ENCODE results near the gene WDR7.

Gene WDR7

DNA sequence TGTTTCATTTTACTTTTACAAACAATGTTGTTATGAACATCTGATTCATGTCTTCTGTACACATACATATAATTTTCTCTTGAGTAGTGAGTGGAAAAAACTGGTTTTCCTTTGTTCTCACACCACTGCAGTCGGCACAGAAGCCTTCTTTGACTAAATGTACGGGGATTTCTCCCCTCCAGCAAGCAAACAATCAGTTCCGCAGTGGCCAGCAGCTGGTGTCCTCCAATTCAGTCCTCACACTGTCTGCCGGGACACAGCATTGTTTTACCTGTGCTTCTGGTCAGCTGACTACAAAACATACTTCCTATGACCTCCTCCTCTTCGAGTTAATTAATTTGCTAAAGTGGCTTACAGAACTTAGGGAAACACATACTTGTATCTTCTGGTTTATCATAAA, 202.8 kb downstream of the WDR7 start:
- H3K4me3 ChIP-seq (ENCODE audit: low read depth, low read length) = no peak overlapping the region
- no peak for DNase-seq (ENCODE audit: low read depth)

DNA sequence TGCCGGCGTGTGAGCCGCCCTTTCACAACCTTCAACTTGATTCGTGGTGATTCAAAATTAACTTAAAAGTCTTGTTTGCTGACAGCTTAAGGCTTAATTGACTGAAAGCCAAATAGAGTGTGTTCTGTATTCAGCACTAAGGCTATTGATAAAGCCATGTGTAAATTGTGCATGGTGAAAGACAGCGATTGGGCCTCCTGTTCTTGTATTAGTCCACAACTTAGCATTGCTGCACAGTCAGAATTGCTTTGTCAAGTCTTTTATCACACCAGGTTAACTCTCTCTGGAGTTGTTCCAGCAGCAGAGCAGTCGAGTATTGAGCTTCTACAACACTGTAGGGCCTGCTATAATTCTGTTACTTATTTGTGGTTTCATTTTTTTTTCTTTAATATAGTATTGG, 210.1 kb downstream of the WDR7 start:
- no peak overlapping the region for H3K4me3 ChIP-seq (ENCODE audit: low read depth, low read length)
- no peak for DNase-seq (ENCODE audit: low read depth)

DNA sequence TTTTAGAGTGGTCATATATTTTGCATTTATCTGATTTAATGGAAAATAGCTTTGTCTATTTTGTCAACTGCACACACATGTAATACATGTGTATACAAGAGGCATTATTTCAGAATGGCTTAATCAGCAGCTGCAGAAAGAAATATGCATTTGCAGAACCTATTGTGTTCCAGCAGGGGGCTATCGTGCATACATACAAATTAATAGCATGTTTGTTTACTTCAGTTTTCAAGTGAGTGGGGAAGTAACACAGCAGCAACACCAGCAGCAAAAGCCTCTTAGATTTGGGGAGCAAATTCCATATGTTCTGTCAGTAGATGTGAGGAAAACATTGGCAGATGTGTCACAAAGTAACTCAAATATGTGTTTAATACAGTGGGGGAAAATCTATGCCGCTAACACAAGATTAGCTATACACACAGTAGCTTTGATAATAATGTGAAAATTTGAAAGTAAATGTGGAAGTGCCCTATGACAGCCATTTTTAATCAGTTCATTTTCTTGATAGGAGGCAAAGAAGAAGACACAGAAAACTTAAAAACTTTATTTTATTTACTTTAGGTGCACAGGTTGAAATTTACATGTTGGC, 218.1 kb downstream of the WDR7 start:
- no peak overlapping the region for H3K4me3 ChIP-seq (ENCODE audit: low read depth, low read length)
- peak; percentile 25 for DNase-seq (ENCODE audit: low read depth)

DNA sequence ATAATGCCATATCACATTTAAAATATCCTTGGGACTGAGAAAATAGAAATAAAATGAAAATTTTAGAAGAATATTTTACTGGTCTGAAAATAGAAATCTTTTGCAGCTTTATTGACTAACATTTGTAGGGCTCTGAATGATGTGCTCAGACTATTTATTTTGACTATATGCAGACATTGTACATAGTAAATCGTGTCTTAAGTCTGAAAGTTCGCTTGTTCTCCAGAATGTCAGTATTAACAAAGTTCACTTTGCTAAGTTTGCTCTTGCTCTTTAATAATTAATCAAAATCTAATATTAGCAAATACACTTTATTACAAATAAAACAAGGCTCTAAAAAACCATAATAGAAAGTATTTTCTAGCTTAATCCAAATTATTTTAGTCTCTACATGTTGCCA, 219.8 kb downstream of the WDR7 start:
- DNase-seq (ENCODE audit: low read depth) = no peak
- no peak overlapping the region for H3K4me3 ChIP-seq (ENCODE audit: low read depth, low read length)

DNA sequence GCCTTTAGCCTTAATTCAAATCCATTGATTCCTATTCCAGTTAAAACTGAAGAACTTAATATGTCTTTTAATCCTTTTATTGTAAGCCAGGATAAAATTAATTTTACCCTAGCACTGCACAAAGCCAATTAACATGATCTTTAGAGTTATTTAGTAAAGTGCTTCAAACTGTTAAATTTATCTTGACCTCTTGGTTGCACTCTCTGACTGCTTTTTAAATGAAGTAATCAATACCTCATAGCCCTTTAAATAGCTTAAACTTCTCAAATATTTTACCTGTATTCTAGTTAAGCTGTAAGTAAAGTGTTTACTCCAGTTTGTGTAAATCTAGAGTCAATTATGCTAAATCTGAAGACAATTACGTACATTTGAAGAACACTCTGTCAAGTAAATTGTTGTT, 221.0 kb downstream of the WDR7 start:
- DNase-seq (ENCODE audit: low read depth) = no peak
- no peak overlapping the region for H3K4me3 ChIP-seq (ENCODE audit: low read depth, low read length)

DNA sequence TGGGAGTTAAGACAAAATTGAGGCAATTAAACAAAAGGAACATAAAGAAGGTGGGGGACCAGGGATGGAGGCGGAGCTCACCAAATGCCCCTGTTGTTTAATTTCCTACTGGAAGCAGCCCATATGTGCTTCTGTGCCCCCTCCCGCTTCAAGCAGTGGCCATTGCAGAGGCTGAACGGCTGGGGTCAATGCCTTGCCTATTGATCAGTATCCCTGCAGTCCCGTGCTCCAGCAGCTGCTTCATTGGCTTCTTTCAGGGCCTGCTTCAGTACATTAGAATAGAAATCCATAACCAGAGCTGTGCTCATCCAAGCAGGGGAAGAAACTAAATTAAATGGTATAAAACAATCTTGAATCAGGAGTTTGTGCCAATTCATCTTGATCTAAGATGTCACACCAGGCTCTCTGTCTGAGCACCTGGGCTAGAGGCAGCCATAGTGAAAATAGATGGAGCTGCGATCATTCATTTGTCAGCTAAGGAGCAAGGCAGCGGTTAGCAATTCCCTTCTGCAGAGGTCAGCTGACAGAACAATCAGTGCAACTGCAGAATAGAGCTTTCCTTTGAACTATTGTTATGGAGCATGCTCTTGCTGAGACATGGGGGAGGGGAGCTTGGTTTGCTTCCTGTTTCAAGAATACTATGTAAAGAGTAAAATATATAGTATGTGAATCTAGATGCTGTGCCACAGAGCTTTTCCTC, 222.4 kb downstream of the WDR7 start:
- no peak overlapping the region for H3K4me3 ChIP-seq (ENCODE audit: low read depth, low read length)
- peak; percentile 8 for DNase-seq (ENCODE audit: low read depth)

DNA sequence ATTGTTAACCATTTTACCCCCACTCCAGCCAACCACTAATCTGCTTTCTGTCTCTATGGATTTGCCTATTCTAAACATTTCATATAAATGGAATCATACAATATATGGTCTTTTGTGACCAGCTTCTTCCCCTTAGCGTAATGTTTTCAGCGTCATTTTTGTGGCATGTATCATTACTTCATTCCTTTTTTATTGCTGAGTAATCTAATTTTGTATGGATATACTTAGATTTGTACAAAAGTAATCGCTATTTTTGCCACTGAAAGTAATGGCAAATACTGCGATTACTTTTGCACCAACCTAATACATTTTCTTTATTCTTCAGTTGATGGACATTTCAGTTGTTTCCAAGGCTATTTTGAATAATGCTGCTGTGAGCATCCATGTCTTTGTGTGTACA, 227.6 kb downstream of the WDR7 start:
- no peak overlapping the region for H3K4me3 ChIP-seq (ENCODE audit: low read depth, low read length)
- DNase-seq (ENCODE audit: low read depth) = no peak

DNA sequence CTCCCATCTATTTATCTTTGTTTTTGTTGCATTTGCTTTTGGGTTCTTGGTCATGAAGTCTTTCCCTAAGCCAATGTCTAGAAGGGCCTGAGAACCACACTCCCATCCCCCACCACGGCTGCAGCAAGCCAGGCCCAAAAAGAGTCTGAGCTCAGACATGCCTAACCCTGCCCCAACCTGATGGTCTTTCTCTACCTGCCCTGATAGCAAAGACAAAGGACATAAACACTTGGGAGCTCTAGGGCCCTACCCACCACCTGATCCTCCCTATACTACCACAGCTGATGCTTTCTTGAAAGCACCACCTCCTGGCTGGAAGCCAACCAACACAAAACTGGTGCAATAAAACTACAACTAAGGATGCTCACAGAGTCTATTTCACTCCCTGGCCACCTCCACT, 233.4 kb downstream of the WDR7 start:
- no peak for DNase-seq (ENCODE audit: low read depth)
- H3K4me3 ChIP-seq (ENCODE audit: low read depth, low read length) = no peak overlapping the region

DNA sequence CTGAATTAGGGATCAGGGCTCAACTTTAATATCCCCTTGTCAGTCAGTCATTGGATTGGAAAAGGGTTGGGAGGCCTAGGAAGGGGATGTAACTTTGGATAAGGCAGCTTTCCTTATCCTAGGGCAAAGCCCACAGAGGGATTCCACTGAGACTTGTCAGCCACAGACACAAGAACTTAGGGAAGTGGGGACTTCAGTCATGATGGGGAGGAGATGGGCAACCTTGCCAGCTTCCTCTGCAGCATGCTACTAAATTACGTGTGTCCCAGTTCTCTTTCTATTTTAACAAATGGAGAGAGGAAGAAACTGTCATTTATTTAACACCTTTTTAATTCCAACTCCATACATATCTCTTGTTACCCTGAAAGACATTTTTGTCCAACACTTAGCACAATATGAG, 237.8 kb downstream of the WDR7 start:
- no peak overlapping the region for H3K4me3 ChIP-seq (ENCODE audit: low read depth, low read length)
- no peak for DNase-seq (ENCODE audit: low read depth)

DNA sequence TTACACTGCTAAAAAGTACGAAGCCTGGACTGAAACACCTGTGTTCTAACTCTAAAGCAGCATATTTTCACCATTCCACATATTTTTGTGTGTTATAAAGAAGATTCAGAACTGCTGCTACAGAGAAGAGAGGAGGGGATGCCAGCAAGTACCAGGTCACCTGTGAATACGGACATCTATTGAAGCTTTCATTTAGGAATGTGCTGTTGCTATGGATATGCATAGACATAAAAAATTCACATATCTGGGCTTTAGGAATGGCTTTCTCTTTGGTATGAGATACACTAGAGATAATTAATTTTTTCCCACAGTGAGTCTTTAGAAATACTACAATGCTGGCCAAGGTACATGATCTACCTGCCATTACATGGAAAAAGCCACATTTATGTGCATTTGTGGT, 238.5 kb downstream of the WDR7 start:
- DNase-seq (ENCODE audit: low read depth) = no peak
- H3K4me3 ChIP-seq (ENCODE audit: low read depth, low read length) = no peak overlapping the region

DNA sequence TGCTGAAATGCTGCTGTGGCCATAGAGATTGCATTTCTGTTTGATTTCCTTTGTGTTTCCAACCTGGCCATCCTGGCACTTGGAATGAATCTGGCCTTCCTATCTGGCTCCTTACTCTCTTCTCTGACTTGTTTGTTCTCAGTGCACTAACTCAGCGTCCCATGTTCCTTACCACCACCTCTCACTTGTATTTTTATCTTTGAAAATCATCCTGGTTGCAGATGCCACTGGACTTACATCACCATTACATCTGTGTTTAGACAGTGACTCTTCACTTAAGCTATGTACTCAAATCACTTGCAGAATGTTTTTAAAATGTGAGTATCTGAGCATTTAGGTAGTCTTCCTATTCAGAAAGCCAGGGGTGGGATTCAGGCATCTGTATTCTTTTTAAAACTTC, 239.5 kb downstream of the WDR7 start:
- H3K4me3 ChIP-seq (ENCODE audit: low read depth, low read length) = no peak overlapping the region
- DNase-seq (ENCODE audit: low read depth) = peak; percentile 83

DNA sequence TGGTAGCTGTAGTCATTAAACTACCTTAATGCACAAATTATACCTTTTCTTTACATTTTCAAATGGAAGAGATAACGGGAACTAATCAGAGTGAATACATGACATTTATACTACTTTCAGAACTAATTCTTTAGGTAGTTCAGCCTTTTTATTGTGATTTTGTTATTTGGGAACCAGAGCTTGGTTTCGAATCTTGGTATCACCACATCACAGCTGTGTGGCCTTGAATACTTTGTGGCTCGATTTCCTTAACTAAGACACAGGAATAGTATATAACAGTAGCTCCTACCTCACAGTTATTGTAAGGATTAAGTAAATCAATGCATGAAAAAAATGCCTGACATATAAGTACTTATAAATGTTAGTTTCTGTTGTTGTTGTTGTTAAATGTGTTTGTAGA, 240.0 kb downstream of the WDR7 start:
- no peak for DNase-seq (ENCODE audit: low read depth)

DNA sequence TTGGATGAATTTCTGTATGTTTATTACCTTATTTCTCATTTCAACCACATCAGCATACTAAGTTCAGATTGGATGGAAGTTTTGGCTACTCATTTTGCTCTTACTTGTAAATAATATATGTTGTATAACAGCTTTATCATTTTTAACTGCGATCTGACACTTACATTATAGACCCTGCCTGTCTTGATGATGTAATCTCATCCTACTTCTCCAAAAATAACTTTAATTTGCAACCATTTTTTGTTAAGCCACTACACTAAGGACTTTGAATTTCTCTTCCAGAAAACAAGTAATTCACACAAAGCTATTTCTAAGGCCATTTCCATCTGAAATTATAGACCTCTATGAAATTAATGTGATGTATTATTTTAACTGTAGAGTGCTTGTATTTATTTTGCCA, 240.7 kb downstream of the WDR7 start:
- no peak overlapping the region for H3K4me3 ChIP-seq (ENCODE audit: low read depth, low read length)
- no peak for DNase-seq (ENCODE audit: low read depth)

More for the DNA sequence above, 240.0 kb downstream of the WDR7 start:
- no peak overlapping the region for H3K4me3 ChIP-seq (ENCODE audit: low read depth, low read length)

DNA sequence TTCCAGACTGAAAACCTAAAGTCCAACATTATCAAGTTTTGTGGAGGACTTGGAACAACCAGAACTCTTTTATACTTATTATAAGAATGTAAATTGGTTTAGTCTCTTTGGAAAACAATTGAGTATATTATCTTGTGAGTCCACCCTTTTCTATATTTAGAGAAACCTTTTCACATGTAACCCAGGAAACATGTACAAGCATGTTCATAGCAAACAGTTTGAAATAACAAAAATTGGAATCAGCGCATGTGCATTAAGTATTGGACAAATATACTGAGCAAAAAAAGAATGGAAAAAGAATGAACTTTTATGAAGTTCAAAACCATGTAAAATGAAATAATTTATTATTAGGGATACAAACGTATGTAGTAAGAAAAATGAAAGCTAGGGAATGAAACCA, 246.0 kb downstream of the WDR7 start:
- no peak overlapping the region for H3K4me3 ChIP-seq (ENCODE audit: low read depth, low read length)
- no peak for DNase-seq (ENCODE audit: low read depth)

DNA sequence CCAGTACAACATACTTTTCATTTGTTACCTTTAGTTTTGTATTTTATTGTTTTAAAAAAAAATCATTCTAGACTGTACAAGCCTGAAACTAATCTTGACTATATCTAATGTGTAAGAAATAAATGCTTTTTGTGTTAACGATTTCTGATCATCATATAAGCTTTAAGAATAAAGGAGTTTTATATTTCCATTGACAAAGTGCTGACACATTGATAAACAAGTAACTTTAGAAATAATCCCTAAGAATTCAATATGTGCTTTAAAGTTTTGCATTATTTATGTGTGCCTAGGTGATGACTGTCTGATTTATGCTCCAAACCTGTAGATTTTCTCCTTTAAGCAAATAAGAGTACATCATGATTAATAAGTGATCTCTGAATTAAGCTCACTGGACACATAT, 248.5 kb downstream of the WDR7 start:
- H3K4me3 ChIP-seq (ENCODE audit: low read depth, low read length) = no peak overlapping the region
- DNase-seq (ENCODE audit: low read depth) = no peak

DNA sequence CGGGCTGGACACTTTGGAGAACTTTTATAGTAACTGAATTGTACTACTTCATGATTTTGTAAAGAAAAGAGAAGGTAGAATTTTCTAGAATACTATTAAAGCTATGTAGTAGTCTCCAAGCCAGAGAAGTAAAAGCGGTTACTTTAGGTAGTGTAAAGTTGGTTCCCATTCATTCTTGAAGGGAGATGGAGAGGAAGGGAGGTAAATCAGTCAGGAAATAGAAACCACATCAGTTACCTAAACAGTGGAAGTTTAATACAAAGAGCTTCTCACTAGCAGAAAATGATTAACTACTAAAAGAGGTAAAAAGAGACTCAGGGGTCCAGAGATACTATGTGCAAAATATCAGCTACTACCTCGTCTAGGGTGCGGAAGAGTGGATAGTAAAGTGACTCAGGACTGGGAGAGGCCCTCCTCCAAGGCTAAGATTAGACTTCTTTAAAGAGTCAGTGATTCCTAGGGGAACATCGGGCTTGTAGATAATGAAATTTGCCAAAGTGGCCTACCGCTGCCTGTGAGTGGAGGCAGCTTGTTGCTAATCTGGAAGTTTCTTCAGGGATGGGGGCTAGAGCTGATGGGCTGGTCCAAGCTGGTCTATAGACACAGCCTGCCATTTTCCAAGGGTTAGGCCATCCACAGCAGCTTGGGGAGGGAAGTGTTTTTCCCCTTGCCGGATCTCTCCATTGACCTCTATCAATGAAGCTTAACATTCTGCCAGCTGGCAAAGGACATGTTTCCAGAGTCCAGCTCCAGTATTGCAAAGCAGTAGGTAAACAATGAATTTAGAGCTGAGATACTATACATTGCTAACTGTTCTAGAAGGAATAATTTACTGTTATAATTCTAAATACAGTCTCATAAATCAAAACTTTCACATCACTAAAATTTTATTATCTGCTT, 249.3 kb downstream of the WDR7 start:
- H3K4me3 ChIP-seq (ENCODE audit: low read depth, low read length) = no peak overlapping the region
- no peak for DNase-seq (ENCODE audit: low read depth)

DNA sequence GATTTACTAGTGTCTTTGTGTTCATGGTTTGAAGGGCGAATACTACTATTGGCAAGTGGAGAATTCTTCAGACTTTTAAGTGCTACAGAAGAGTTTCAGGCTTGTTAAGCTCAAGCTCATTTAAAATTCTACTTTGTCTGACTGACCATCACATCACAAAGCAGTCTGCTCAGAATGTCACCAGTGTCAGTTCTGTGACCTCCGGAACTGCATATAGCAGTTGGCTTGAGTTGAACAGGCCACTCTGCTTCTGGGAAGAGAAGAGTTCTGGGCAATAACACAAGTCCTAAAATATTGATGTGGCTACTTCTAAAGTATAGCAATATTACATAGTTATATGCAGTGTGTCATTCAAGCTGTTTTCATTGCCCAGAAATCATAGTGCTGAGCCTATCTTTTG, 250.8 kb downstream of the WDR7 start:
- H3K4me3 ChIP-seq (ENCODE audit: low read depth, low read length) = no peak overlapping the region

DNA sequence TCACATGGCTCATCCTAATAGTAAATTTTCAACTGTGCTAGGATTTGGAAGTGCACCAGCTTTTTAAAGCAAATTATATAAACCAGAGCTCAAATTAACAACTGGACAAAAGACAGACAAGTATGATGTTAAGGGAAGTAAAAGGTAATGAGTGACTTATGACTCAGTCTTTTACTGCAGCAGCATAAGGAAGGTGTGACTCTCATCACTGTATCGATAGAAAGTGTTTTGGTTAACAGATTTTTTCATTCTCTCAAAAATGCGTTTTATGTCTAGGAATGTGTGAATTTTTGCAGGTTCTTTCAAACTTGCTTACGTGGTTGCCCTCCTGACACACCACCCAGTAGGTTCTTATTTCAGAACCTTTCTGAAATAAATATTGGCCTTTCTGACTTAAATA, 251.5 kb downstream of the WDR7 start:
- H3K4me3 ChIP-seq (ENCODE audit: low read depth, low read length) = no peak overlapping the region
- DNase-seq (ENCODE audit: low read depth) = no peak

More for the DNA sequence above, 250.8 kb downstream of the WDR7 start:
- no peak for DNase-seq (ENCODE audit: low read depth)

DNA sequence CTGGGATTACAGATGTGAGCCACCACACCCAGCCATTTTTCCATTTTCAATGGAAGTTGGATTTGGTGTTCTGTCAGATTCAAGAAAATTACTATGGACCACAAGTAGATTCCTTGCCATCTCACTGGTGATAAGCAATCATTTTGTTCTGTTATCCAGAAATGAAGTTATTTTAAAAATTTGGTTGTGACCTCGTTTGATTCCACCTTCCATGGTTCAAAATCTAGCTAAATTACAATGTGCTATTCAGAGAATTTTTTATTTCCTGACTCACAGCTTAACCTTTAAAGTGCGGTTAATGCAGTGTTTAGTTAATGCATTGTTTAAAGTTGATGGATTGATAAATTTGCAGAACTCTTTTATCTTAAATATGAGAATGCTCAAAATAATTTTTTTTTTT, 252.5 kb downstream of the WDR7 start:
- H3K4me3 ChIP-seq (ENCODE audit: low read depth, low read length) = no peak overlapping the region
- no peak for DNase-seq (ENCODE audit: low read depth)

DNA sequence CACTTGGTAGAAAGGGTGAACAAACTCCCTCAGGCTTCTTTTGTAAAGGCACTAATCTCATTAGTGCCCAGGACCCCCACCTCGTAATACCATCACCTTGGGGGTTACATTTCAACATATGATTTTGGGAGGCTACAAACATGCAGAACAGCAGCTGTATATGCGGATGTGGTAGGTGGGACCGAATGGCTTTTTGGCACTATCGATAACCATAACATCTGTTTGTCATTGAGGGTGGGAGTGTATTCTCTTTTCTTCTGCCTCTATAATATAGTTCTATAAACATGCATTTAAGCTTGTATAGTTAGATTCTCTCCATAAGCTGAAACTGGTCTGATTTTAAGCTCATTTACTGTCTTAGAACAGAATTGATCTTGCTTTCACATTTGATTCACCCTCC, 256.6 kb downstream of the WDR7 start:
- DNase-seq (ENCODE audit: low read depth) = no peak
- H3K4me3 ChIP-seq (ENCODE audit: low read depth, low read length) = no peak overlapping the region

DNA sequence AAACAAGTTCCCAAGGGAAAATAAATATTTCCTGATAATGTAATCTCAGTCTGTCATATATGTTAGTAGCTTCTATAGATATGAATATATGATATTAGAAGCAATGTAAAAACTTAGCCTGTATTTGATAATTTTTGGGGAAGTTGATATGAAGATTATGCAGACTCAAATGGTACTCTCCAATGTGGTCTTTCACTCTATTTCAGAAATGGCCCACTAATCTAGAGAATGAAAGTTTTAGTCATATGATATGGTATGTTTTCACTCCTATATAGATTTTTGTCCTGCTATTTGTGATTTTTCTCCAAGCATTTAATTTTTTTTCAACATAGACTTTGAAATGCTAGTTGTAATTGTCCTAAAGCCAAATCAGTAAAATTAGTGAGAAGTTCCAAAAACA, 259.1 kb downstream of the WDR7 start:
- no peak for DNase-seq (ENCODE audit: low read depth)
- H3K4me3 ChIP-seq (ENCODE audit: low read depth, low read length) = no peak overlapping the region

Data from skeletal muscle cell (primary cell).